ENCODE measurements around the gene WAC. TPM values are rescaled to one million over a fixed set of nuclear protein-coding genes. Genes with fewer than 3 reads are reported as not detected.

The WAC gene
- total RNA-seq, 4 donors from 2014 or later = 141 to 162 (median 155) TPM

DNA sequence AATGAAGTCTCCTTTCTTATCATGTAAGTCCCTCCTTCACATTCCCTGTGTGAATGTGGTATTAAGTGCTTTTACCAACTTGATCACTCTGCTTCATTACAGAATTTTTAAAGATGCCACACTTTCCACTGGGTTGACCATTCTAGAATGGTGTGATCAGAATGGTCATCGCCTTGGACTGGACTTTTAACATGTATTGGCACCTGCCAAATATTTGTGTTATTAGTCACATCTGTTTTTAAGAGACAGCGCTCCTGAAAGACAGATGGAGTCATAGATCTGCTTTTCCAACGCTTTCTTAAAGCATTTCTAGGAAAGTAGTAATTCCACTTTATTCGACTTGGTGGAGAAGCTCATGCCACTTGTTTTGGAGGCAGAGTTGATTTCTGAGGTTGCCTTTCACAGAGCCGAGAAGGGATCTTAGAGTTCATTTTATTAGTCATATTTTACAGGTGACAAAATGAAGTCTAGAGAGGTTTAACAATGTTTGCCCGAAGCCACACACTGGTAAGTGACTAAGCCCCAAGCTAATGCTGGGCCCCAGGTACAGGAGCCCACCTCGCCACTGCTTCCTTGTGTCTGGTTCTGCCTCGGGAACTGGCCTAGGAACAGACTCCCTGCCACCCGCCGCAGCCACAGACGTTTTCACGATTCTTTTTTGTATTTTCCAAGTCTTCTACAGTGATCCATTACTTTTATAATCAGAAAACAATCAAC lies 134.0 kb downstream of the WAC start:
- H3K4me3 ChIP-seq = no peak overlapping the region
- H3K4me1 ChIP-seq = peaks cover 0 to 21% (median 11%) of the 10 kb centered on the region in 3 donors
- WGBS, 2 donors (ENCODE audit: low coverage in 1 of 2) = 85 to 91% methylated on average over 4 to 11 of the region's 12 CpGs
- ATAC-seq = no peak
- no peak for TF ChIP-seq POLR2AphosphoS5 (IDR thresholded peaks at IDR 0.05)
- no peak for TF ChIP-seq CTCF (IDR thresholded peaks at IDR 0.05)
- no peak for TF ChIP-seq EP300 (IDR thresholded peaks at IDR 0.05)
- no peak for TF ChIP-seq POLR2A (IDR thresholded peaks at IDR 0.05)
- no peaks in the 10 kb centered on the region for H3K9me3 ChIP-seq
- H3K27me3 ChIP-seq = peaks cover 68% of the 10 kb centered on the region
- H3K27ac ChIP-seq = no peak overlapping the region
- H3K36me3 ChIP-seq = no peaks in the 10 kb centered on the region

DNA sequence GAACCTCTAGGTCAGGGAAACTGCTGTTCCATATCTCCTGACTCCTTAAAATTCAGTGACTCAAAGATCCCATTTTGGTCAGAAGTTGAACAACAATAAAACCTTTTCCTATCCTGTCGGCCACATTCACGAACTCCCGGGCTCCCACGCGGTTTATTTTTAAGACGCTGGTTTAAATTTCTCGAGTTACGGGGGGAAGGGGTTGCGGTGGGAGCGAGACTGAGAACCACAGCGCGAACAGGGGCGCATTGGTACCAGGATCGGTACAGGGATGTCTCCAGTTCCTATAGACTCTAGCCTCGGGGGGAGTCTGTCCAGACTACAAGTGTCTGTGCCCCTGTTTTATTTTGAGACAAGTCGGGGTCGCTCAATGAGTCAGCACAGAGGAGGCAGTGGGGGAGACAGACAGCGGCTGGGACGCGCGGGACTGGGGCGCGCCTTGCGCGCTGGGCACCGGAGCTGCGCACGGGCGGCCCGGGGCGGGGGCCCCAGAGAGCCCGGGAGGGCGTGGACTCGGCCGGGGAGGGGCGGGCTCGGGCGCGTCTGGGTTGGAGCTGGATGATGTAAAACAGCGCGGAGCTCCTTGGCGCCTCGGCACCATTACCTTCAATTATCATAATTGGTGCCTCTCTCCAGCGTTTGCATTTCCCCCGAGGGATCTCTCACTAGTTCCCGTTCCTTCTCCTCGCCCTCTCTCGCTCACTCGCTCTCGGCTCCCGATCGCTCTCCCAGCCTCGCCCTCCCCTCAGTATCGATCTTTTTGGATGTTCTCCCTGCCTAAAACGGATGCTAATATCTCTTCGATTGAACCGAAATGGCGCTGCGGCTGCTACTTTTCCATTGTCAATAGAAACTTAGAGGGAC lies 135.7 kb downstream of the WAC start:
- 1% methylated on average over 23 to 46 of the region's 59 CpGs for WGBS, 2 donors (ENCODE audit: low coverage in 1 of 2)
- no peaks in the 10 kb centered on the region for H3K9me3 ChIP-seq
- no peak overlapping the region for H3K27ac ChIP-seq
- ATAC-seq = peak; percentile 88
- H3K4me1 ChIP-seq = peaks cover 0 to 19% (median 11%) of the 10 kb centered on the region in 3 donors
- H3K27me3 ChIP-seq = peaks cover 77% of the 10 kb centered on the region
- TF ChIP-seq EP300 (IDR thresholded peaks at IDR 0.05) (no peak), CTCF (IDR thresholded peaks at IDR 0.05) (no peak), POLR2A (IDR thresholded peaks at IDR 0.05) (no peak), POLR2AphosphoS5 (IDR thresholded peaks at IDR 0.05) (no peak)
- H3K4me3 ChIP-seq = peak overlapping the region in 1 of 2 donors; percentile 39
- no peaks in the 10 kb centered on the region for H3K36me3 ChIP-seq

DNA sequence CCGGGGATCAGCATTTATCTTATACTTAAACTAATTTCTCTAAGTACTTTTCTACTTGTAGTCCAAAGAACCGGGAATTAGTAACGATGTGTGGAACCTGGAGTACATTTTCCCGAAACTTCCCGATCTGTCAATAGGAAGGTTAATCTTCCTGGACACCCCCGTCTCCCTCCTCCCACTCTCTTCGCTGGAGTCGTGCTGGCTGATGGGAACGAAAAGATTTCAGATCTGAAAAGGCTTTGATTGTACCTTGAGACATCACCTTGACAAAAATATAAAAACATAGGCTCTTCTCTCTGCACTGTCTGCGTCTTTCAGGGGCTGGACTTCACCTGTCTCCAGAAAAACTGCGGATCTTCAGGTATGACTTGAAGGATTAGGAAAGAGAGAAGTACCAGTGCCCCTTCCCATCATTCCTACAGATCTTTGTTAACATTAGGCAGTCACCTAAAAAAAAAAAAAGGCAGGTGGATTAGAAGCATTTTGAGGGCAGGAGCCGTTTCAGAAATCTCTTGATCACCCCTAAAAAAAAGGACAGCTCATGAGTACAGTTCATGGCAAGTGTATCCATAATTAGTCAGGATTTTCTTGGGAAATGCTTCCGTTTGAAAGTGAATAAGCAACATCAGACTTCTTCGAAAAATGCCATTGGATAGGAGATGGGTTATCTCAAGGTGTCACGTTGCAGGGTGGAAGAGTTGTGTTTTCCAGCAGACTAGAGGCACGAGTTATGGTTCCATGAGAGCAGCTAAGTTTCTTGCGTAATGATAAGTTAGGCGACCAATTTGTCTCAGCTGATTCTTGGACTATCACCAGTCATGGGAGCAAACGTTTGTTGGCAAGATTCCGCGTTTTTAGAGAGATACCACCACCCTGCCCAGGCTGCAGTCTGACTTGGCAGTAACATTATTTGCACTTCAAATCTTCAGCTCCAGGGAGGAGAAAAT lies 136.6 kb downstream of the WAC start:
- 29 to 48% methylated on average over 18 to 21 of the region's 21 CpGs for WGBS, 2 donors (ENCODE audit: low coverage in 1 of 2)
- H3K36me3 ChIP-seq = no peaks in the 10 kb centered on the region
- peak overlapping the region in 1 of 2 donors; percentile 39 for H3K4me3 ChIP-seq
- no peak for ATAC-seq
- no peak overlapping the region for H3K27ac ChIP-seq
- H3K27me3 ChIP-seq = peaks cover 77% of the 10 kb centered on the region
- peaks cover 0 to 13% (median 11%) of the 10 kb centered on the region in 3 donors for H3K4me1 ChIP-seq
- TF ChIP-seq EP300 (IDR thresholded peaks at IDR 0.05) (no peak), POLR2AphosphoS5 (IDR thresholded peaks at IDR 0.05) (no peak), POLR2A (IDR thresholded peaks at IDR 0.05) (no peak), CTCF (IDR thresholded peaks at IDR 0.05) (no peak)
- no peaks in the 10 kb centered on the region for H3K9me3 ChIP-seq

Small RNA genes lying within 50 kb of the gene (small RNA-seq; reads per million reads assigned to genes)
- gene RNU4ATAC6P (0 reads per million in 4 donors), gene RNU6-1067P (0 to 0.13 (median 0) reads per million in 4 donors)

Other genes starting within 250 kb of the WAC start
- 10 to 100 TPM; 22.9 to 72.1 (median 51.5) TPM for gene MPP7, start 230.1 kb upstream of the WAC start, total RNA-seq
- 1 to 10 TPM; 5.6 to 6.0 (median 5.8) TPM for gene BAMBI, start 144.4 kb downstream of the WAC start, total RNA-seq